ENCODE data around the gene KCNQ4. TPM values are rescaled to one million over a fixed set of nuclear protein-coding genes. Genes with fewer than 3 reads are reported as not detected.

KCNQ4 gene
- total and polyA plus RNA-seq, 2 donors (not counting 3 experiments of a cell fraction or from before 2014, with no cell fraction given) = 0.06 to 0.07 TPM

GRCh38 chr1:40777224-40777970 is 6.2 kb upstream of the KCNQ4 start:
- no peaks in the 10 kb centered on the region for H3K9me3 ChIP-seq (replicated peaks; ENCODE audit: control insufficient read depth, insufficient read depth, low read length)
- H3K27ac ChIP-seq (ENCODE audit: insufficient read depth, low read depth, low read length) = no peak overlapping the region
- peaks cover 3 to 5% of the 10 kb centered on the region in 2 experiments for H3K27me3 ChIP-seq (ENCODE audit: control insufficient read depth in 2 of 2, insufficient read depth in 2 of 2, low read length in 2 of 2)
- no peaks in the 10 kb centered on the region for H3K4me1 ChIP-seq (ENCODE audit: control insufficient read depth, extremely low read depth, insufficient read depth, low read length)
- CTCF ChIA-PET = interaction anchor here (0.8 to 6.7 kb wide), 2 partner anchors 171 to 174 kb away, joined by 3 to 235 read pairs; no protein-coding TSS in a partner anchor
- H3K4me2 ChIP-seq (ENCODE audit: insufficient read depth, low read length) = no peak overlapping the region
- intact Hi-C loops (cut with micrococcal nuclease) (no loop called here), dilution Hi-C loops (cut with MboI; ENCODE audit: extremely low pct_ligation_motif_present, low sequenced_read_pairs) (no loop called here)
- no peak overlapping the region for H3K9ac ChIP-seq (replicated peaks; ENCODE audit: extremely low read depth, insufficient read depth, low read length)
- POLR2A ChIA-PET = no interaction called here
- no peaks in the 10 kb centered on the region for H3K9me1 ChIP-seq (replicated peaks; ENCODE audit: control insufficient read depth, extremely low read depth, insufficient read depth, low read length)
- DNase-seq (ENCODE audit: low read depth, low spot score) (no peak), FAIRE-seq (no peak)
- H2AFZ ChIP-seq (ENCODE audit: low read depth, low read length) = no peak overlapping the region
- no peaks in the 10 kb centered on the region for H3K79me2 ChIP-seq (ENCODE audit: control insufficient read depth, insufficient read depth, low read length)
- H3K36me3 ChIP-seq (ENCODE audit: control insufficient read depth in 2 of 2, extremely low read depth in 1 of 2, insufficient read depth in 2 of 2, low read length in 2 of 2) = no peaks in the 10 kb centered on the region
- no TSS peak for BruUV-seq (replicated peaks)
- TF ChIP-seq CTCF (IDR thresholded peaks at IDR 0.05; ENCODE audit: extremely low read depth in 1 of 2, insufficient read depth in 1 of 2, low read depth in 1 of 2, low read length in 2 of 2) (no peak), POLR2AphosphoS5 (IDR thresholded peaks at IDR 0.05; ENCODE audit: insufficient read depth, low read depth, low read length) (no peak), JUN (IDR thresholded peaks at IDR 0.05; ENCODE audit: borderline replicate concordance, insufficient read depth, insufficient read length, low read depth) (no peak), MAX (IDR thresholded peaks at IDR 0.05; ENCODE audit: insufficient read depth, insufficient read length) (no peak), FOS (IDR thresholded peaks at IDR 0.05; ENCODE audit: borderline replicate concordance, insufficient read depth, low read length) (no peak), MYC (IDR thresholded peaks at IDR 0.05; ENCODE audit: low read depth, low read length) (no peak), EZH2 (IDR thresholded peaks at IDR 0.05; ENCODE audit: borderline replicate concordance, low read depth, low read length, severe bottlenecking) (no peak), POLR2A (IDR thresholded peaks at IDR 0.05; ENCODE audit: low read depth, low read length) (no peak), GATA2 (IDR thresholded peaks at IDR 0.05; ENCODE audit: insufficient read depth, insufficient read length, low read depth, low read length) (no peak)
- H3K4me3 ChIP-seq (replicated peaks in 1 of 3; ENCODE audit: insufficient read depth in 1 of 3, low read depth in 1 of 3, low read length in 3 of 3) = no peak overlapping the region
- H4K20me1 ChIP-seq (replicated peaks; ENCODE audit: control insufficient read depth, extremely low read depth, insufficient read depth, low read length) = no peaks in the 10 kb centered on the region
